MCF 10A (cell line): ENCODE results near the gene HACD1. TPM values are rescaled to one million over a fixed set of nuclear protein-coding genes. Genes with fewer than 3 reads are reported as not detected.
A peak's percentile ranks its signal among the peaks of the same experiment; 100 is the strongest.

Source experiments
- BruUV-seq: library from RNA; stranded (reverse); fragments of 400-500 nt; replicated peaks from 2 replicates; lab custom pipeline; 2021; lab: Mats Ljungman, UMichigan
- CTCF ChIA-PET: fragments of 300-600 bp; sonication (Branson Sonifier 250); formaldehyde crosslinking; extraction: SDS; loops from one replicate; lab custom pipeline; 2021; ENCODE audit warnings: antibody characterized with exemption, inconsistent platforms; lab: Yijun Ruan, JAX
- POLR2A ChIA-PET: fragments of 300-600, 350-650 bp; sonication (Branson Sonifier 250); formaldehyde crosslinking; extraction: SDS; loops from one replicate; lab custom pipeline; 2020; ENCODE audit warnings: antibody characterized with exemption, inconsistent platforms; lab: Yijun Ruan, JAX
- DNase-seq: peaks from one replicate; pipeline ENCODE4 v3.0.0-alpha.2; 2018; ENCODE audit not compliant: unreplicated experiment
- H3K27ac Mint-ChIP-seq: one replicate; pipeline ENCODE4 v1.8.0; 2022; ENCODE audit warnings: mild to moderate bottlenecking, low read depth, mixed read lengths; ENCODE audit not compliant: unreplicated experiment
- H3K27me3 Mint-ChIP-seq: one replicate; pipeline ENCODE4 v1.8.0; 2022; ENCODE audit warnings: mixed read lengths; ENCODE audit not compliant: insufficient read depth, unreplicated experiment
- H3K36me3 Mint-ChIP-seq: one replicate; pipeline ENCODE4 v1.8.0; 2022; ENCODE audit warnings: mild to moderate bottlenecking, moderate library complexity, mixed read lengths; ENCODE audit not compliant: insufficient read depth, unreplicated experiment
- H3K4me1 Mint-ChIP-seq: one replicate; pipeline ENCODE4 v1.8.0; 2022; ENCODE audit warnings: mixed read lengths; ENCODE audit not compliant: insufficient read depth, unreplicated experiment
- H3K4me3 Mint-ChIP-seq: one replicate; pipeline ENCODE4 v1.8.0; 2022; ENCODE audit warnings: mild to moderate bottlenecking, moderate library complexity, mixed read lengths; ENCODE audit not compliant: unreplicated experiment
- H3K9me3 Mint-ChIP-seq: one replicate; pipeline ENCODE4 v1.8.0; 2022; ENCODE audit warnings: mixed read lengths; ENCODE audit not compliant: unreplicated experiment
- intact Hi-C: fragments of 100-400 bp; cut with micrococcal nuclease; formaldehyde crosslinking; loops from 2 replicates; pipeline ENCODE4 v1.14.1; 2022
- total RNA-seq: library from RNA; stranded (reverse); gene quantifications from 2 replicates; pipeline ENCODE4 v1.2.3, GENCODE V29; 2022
- TF ChIP-seq, protein P1 (sequence below): fragments of 200-600 bp; IDR thresholded peaks from one replicate; pipeline ENCODE4 v1.8.0; 2022; ENCODE audit warnings: antibody characterized with exemption, mild to moderate bottlenecking; ENCODE audit not compliant: unreplicated experiment

HACD1 gene
- total RNA-seq, 1 experiment from 2014 or later, result 34.2 TPM

DNA sequence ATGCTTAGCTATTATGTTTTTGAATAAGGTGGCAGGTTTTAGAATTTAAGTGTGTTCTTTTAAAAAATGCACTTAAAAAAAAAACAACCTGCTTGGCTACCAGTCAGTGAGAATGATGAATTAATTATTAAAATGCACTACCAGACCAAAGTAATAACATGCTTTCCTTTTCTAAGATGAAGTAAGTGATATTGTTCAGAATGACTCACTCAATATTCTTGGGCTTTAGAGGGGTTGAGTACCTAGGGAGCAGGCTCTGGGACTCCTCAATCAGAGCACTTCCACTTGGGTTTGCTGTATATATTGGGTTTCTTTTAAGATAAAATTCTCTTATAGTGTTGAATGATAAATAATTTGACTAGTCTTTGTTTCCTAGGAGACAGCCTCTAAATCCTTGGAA lies 35.4 kb upstream of the HACD1 start:
- intact Hi-C loops, result no loop called here
- CTCF ChIA-PET, result interaction anchor here (0.6 to 1.0 kb wide), 3 partner anchors 25 to 46 kb away, joined by 3 read pairs; no protein-coding TSS in a partner anchor
- H3K4me1 Mint-ChIP-seq, result peaks cover 33% of the 10 kb centered on the region
- no peak for DNase-seq
- H3K36me3 Mint-ChIP-seq, result peaks cover 22% of the 10 kb centered on the region
- POLR2A ChIA-PET, result interaction anchor here (0.9 to 2.7 kb wide), 4 partner anchors 8 to 20 kb away, joined by 3 to 15 read pairs (median 8); partner anchors contain the start of gene STAM
- TF ChIP-seq, protein P1, sequence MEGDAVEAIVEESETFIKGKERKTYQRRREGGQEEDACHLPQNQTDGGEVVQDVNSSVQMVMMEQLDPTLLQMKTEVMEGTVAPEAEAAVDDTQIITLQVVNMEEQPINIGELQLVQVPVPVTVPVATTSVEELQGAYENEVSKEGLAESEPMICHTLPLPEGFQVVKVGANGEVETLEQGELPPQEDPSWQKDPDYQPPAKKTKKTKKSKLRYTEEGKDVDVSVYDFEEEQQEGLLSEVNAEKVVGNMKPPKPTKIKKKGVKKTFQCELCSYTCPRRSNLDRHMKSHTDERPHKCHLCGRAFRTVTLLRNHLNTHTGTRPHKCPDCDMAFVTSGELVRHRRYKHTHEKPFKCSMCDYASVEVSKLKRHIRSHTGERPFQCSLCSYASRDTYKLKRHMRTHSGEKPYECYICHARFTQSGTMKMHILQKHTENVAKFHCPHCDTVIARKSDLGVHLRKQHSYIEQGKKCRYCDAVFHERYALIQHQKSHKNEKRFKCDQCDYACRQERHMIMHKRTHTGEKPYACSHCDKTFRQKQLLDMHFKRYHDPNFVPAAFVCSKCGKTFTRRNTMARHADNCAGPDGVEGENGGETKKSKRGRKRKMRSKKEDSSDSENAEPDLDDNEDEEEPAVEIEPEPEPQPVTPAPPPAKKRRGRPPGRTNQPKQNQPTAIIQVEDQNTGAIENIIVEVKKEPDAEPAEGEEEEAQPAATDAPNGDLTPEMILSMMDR, result no peak
- H3K27ac Mint-ChIP-seq, result no peak overlapping the region
- BruUV-seq, result no TSS peak
- H3K27me3 Mint-ChIP-seq, result no peaks in the 10 kb centered on the region
- peaks cover 5% of the 10 kb centered on the region for H3K9me3 Mint-ChIP-seq
- H3K4me3 Mint-ChIP-seq, result no peak overlapping the region

GRCh38 chr10:17651896-17652295 lies 34.7 kb upstream of the HACD1 start:
- intact Hi-C loops, result no loop called here
- Mint-ChIP-seq H3K4me3 (no peak overlapping the region), H3K27me3 (no peaks in the 10 kb centered on the region), H3K9me3 (peaks cover 5% of the 10 kb centered on the region), H3K36me3 (peaks cover 18% of the 10 kb centered on the region), H3K4me1 (peaks cover 26% of the 10 kb centered on the region), H3K27ac (peak overlapping the region; percentile 7)
- DNase-seq, result no peak
- ChIA-PET CTCF (interaction anchor here (0.6 to 0.7 kb wide), 2 partner anchors 11 to 1044 kb away, joined by 3 to 4 read pairs; no protein-coding TSS in a partner anchor), POLR2A (interaction anchor here (1.4 to 2.7 kb wide), 3 partner anchors 8 to 21 kb away, joined by 4 to 15 read pairs (median 12); partner anchors contain the start of gene STAM)
- no TSS peak for BruUV-seq
- TF ChIP-seq, protein P1, result no peak

DNA sequence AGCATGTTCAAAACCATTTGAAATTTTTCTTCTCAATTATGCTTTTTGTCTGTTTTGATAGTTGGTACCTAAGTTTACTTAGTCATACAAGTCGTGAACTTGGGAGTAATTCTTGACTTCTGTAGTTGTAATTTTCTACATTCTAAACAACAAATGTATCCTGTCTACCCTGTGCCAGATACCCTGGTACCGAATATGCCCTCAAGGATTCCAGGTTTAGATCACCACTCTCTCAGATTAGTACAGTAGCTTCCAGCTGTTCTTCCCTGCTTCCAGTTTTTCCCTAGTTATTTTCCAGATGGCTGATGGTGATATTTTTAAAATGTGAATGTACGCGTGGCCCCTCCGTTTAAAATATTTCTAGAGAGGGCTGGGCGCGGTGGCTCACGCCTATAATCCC lies 33.2 kb upstream of the HACD1 start:
- intact Hi-C loops, result no loop called here
- Mint-ChIP-seq H3K36me3 (peaks cover 17% of the 10 kb centered on the region), H3K4me3 (no peak overlapping the region), H3K9me3 (peaks cover 5% of the 10 kb centered on the region), H3K4me1 (peaks cover 28% of the 10 kb centered on the region), H3K27me3 (no peaks in the 10 kb centered on the region), H3K27ac (no peak overlapping the region)
- ChIA-PET POLR2A (no interaction called here), CTCF (no interaction called here)
- TF ChIP-seq, protein P1, result no peak
- no peak for DNase-seq
- BruUV-seq, result no TSS peak

GRCh38 chr10:17649836-17650235 lies 32.7 kb upstream of the HACD1 start:
- intact Hi-C loops, result no loop called here
- Mint-ChIP-seq H3K4me1 (peaks cover 24% of the 10 kb centered on the region), H3K9me3 (peaks cover 2% of the 10 kb centered on the region), H3K36me3 (peaks cover 17% of the 10 kb centered on the region), H3K27me3 (no peaks in the 10 kb centered on the region), H3K27ac (no peak overlapping the region), H3K4me3 (no peak overlapping the region)
- TF ChIP-seq, protein P1, result no peak
- POLR2A ChIA-PET, result no interaction called here
- no TSS peak for BruUV-seq
- no peak for DNase-seq
- CTCF ChIA-PET, result no interaction called here
